K562 treated with DMSO at 1 percent for 12 hours (cell line): ENCODE results near the gene CYB5B. TPM values are rescaled to one million over a fixed set of nuclear protein-coding genes. Genes with fewer than 3 reads are reported as not detected.

Source experiments
- total RNA-seq: library from RNA; unstranded; fragments of 300-600 nt; gene quantifications from 2 replicates; pipeline ENCODE4 v1.2.3, GENCODE V29; 2022; ENCODE audit not compliant: insufficient read depth

CYB5B gene
- total RNA-seq: 47.9 and 81.6 TPM in 2 replicates

GRCh38 chr16:69424053-69424934 is at the start of gene CYB5B:
CYB5B (plus strand) TSS chr16:69424619; CDS start chr16:69424684, 65 bp downstream.

Other genes with a start within 250 kb of the CYB5B start
- gene SNTB2, start 237.5 kb upstream of the CYB5B start, total RNA-seq: 1.9 and 8.6 TPM in 2 replicates
- gene VPS4A, start 113.3 kb upstream of the CYB5B start, total RNA-seq: 50.1 and 65.2 TPM in 2 replicates
- 20.1 and 21.3 TPM in 2 replicates for gene PDF, start 94.0 kb upstream of the CYB5B start, total RNA-seq
- 23.7 and 40.3 TPM in 2 replicates for gene COG8, start 85.1 kb upstream of the CYB5B start, total RNA-seq
- 10.4 and 17.9 TPM in 2 replicates for gene NIP7, start 84.8 kb upstream of the CYB5B start, total RNA-seq
- 0.96 TPM in 1 of 2 replicates, not detected in the other for gene TMED6, start 72.8 kb upstream of the CYB5B start, total RNA-seq
- 14.8 and 39.8 TPM in 2 replicates for gene TERF2, start 38.6 kb upstream of the CYB5B start, total RNA-seq
- gene NFAT5, start 141.3 kb downstream of the CYB5B start, total RNA-seq: 0.82 and 9.3 TPM in 2 replicates